ENCODE data around the gene MTTP.

The MTTP gene

GRCh38 chr4:99573735-99574368, 772 bp upstream of the MTTP start:
- no peak overlapping the region for H3K4me3 ChIP-seq (ENCODE audit: low read length)
- no peak for TF ChIP-seq ZNF274 (IDR thresholded peaks at IDR 0.05; ENCODE audit: low read depth, low read length)

GRCh38 chr4:99578714-99579113, 4.1 kb downstream of the MTTP start:
- no peak overlapping the region for H3K4me3 ChIP-seq (ENCODE audit: low read length)
- TF ChIP-seq ZNF274 (IDR thresholded peaks at IDR 0.05; ENCODE audit: low read depth, low read length): no peak

DNA sequence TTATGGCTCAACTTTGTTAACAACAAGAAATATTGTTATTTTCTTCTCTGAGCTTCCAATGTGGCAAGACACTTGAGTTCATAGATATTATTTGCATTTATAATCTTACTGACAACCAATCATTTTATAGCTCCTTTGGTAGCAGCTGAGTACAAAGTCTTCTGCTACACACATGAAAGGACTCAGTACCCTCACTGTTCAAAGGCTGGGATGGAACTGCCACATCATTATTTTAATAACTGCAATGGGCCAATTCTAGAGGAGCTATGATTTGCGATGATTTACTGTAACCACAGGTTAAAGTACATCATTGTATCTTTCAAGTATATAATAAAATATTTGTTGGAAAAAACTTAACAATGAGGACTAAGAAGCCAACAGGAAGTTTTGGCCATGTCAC, 10.9 kb downstream of the MTTP start:
- H3K4me3 ChIP-seq (ENCODE audit: low read length): no peak overlapping the region
- TF ChIP-seq ZNF274 (IDR thresholded peaks at IDR 0.05; ENCODE audit: low read depth, low read length): no peak

DNA sequence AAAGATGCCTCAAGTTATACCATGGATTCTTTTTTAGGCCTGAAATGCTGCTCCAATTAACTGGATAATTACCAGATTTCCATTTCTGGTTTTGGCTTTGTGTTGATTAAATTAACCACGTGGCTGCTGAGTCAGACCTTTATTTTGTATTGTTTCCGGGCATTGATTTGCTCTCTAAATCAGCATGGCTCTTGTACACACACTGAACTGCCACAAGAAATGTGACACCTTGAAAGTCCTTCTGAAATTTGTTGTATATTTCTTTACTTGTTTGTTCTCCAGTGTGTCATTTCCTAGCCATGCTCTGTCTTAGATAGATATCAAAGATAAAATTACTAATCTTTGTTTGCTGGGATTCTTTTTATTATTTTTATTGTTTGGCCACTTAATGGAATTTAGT, 11.7 kb downstream of the MTTP start:
- no peak overlapping the region for H3K4me3 ChIP-seq (ENCODE audit: low read length)
- no peak for TF ChIP-seq ZNF274 (IDR thresholded peaks at IDR 0.05; ENCODE audit: low read depth, low read length)

DNA sequence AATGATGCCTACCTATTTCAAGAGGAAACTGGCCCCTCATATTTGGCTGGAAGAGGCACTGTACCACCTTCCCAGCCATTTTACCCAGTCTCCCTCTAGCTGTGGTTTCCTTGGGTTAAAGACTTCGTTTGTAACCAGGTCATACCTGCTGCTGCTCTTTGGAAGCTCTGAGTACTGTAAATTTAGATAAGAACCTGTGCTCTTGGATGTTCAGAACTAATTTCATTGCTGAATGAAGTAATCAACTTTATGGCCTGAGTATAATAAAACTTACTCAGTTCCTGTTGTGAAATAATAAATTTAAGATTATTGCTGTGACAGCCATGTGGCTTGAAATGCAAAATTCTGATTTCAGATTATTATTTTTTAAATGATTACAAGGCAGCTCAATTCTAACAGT, 12.2 kb downstream of the MTTP start:
- no peak overlapping the region for H3K4me3 ChIP-seq (ENCODE audit: low read length)
- no peak for TF ChIP-seq ZNF274 (IDR thresholded peaks at IDR 0.05; ENCODE audit: low read depth, low read length)

DNA sequence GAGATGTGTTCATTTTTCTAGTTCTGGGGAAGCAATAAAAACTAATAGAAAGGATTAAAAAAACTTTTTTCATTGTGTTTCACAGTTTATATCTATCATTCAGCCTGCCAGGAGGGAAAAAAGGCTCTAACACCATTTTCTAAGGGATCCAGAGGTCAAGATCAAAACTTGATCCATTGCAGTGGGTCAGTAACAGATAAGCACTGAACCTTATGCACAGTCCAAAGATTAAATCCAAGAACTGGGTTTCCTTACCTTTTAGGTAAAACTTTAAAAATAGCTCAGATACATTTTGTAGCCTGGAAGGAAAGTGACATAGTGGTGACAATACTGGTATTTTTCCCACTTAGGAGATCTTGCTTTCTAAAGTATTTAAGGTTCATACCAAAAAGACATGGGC, 12.7 kb downstream of the MTTP start:
- no peak overlapping the region for H3K4me3 ChIP-seq (ENCODE audit: low read length)
- TF ChIP-seq ZNF274 (IDR thresholded peaks at IDR 0.05; ENCODE audit: low read depth, low read length): no peak

- TF ChIP-seq ZNF274 (IDR thresholded peaks at IDR 0.05; ENCODE audit: low read depth, low read length): no peak
Observed at GRCh38 chr4:99587803-99588202, 13.2 kb downstream of the MTTP start.

GRCh38 chr4:99591757-99592156, 17.1 kb downstream of the MTTP start:
- no peak for TF ChIP-seq ZNF274 (IDR thresholded peaks at IDR 0.05; ENCODE audit: low read depth, low read length)
- no peak overlapping the region for H3K4me3 ChIP-seq (ENCODE audit: low read length)

More at GRCh38 chr4:99587803-99588202, 13.2 kb downstream of the MTTP start:
- no peak overlapping the region for H3K4me3 ChIP-seq (ENCODE audit: low read length)

DNA sequence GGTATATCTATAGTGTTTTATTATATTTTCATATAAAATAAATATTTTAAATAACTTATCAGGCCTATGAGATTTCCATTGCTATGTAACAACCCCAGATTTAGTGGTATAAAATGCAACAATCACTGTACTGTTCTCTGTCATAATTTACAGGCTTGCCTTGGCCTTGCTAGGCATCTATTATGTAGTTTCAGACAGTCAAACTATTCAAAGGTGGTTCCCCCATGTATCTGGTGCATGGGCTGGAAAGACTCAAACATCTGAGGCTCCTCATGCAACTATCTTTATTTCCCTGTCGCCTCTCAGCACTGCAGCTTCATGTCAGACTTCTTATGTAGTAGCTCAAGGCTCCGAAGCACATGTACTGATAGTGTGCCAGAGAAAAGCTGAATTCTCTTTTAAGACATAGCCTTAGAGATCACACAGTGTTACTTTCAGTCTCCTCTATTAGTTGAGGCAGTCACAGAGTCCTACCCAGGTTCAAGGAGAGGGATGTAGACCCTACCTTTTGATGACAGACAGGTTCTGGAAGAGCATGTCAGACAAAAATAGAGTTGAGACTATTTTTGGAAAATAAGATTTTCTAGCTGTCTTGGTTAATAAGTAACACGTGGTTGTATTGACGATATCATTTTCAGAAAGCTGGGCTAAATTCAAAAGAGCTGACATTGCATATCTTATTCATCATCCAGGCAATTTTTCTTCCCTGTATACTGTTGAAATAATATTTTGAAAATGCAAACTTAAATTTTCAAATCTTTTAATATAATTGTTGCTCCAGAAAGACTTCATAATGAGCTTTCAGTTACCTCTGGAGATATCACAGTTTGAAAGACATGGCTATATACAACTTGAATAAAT, 19.4 kb downstream of the MTTP start:
- no peak for TF ChIP-seq ZNF274 (IDR thresholded peaks at IDR 0.05; ENCODE audit: low read depth, low read length)
- H3K4me3 ChIP-seq (ENCODE audit: low read length): no peak overlapping the region

GRCh38 chr4:99594818-99595217, 20.2 kb downstream of the MTTP start:
- no peak overlapping the region for H3K4me3 ChIP-seq (ENCODE audit: low read length)
- no peak for TF ChIP-seq ZNF274 (IDR thresholded peaks at IDR 0.05; ENCODE audit: low read depth, low read length)

DNA sequence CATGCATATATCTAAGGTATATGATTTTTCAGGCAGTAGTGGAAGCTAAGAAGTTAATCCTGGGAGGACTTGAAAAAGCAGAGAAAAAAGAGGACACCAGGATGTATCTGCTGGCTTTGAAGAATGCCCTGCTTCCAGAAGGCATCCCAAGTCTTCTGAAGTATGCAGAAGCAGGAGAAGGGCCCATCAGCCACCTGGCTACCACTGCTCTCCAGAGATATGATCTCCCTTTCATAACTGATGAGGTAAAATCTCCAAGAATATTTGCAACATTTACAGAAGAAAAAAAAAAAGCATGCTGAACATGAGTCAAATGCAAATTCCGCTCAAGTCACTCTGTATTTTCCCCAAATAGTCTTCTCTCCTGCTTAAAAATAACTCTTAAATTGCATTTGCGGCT, 32.1 kb downstream of the MTTP start:
- H3K4me3 ChIP-seq (ENCODE audit: low read length): no peak overlapping the region
- TF ChIP-seq ZNF274 (IDR thresholded peaks at IDR 0.05; ENCODE audit: low read depth, low read length): no peak

DNA sequence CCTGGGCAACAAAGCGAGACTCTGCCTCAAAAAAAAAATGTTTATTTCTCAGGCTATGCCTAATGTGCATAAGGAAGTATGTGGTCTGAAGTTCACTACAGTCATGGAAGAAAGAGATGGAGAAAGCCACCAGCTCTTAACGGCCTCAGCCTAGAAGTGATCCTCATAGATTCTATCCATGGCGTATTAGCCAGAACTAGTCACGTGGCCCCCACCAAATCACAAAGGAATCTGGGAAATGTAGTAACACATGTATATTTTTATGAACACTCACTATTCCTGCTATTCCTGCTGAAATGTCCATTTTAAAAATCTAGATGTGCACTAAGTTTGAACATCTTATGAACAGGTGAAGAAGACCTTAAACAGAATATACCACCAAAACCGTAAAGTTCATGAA, 33.8 kb downstream of the MTTP start:
- no peak overlapping the region for H3K4me3 ChIP-seq (ENCODE audit: low read length)
- no peak for TF ChIP-seq ZNF274 (IDR thresholded peaks at IDR 0.05; ENCODE audit: low read depth, low read length)

DNA sequence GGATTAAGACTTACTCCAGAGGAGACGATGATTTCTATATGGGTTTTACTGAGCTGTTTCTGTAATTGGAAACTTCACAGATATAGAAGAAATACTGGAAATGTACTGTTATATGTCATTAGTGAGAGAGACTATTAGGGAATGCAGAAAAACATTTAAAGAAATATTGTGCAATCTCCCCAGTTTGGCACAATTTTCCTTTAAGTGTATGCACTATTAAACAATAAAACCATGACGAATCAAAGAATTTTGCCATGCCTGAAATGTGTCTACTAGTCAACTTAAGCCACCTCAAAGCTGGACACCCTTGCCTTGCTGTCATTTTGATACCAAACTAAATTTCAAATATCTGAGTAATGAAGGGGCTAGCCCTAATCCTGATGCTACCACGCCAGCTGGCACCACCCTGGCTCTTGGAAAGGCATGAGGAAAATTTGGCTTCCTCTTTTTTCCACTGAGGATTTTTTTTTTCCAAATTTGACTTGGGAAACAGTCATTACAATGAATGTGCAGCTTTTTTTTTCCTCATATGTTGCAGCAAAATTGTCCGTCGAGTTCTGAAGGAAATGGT, 36.1 kb downstream of the MTTP start:
- TF ChIP-seq ZNF274 (IDR thresholded peaks at IDR 0.05; ENCODE audit: low read depth, low read length): no peak
- no peak overlapping the region for H3K4me3 ChIP-seq (ENCODE audit: low read length)

DNA sequence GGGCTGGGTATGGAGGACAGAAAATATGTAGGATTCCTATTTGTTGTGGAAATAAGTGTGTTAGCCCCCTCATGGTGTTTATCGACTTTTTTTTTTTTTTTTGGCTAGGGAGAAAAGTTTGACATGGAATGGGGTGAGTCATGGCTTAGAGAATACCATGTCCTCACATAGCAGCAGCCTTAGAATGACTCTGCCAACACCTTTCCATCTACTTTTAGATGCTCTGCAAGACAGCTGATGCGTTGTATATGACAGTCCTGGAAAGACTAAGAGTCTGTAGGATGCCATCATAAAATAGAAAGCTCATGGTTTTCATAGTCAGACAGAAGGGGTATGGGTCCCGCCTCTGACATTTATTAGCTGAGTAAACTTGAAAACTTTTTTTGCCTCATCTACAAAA, 37.7 kb downstream of the MTTP start:
- TF ChIP-seq ZNF274 (IDR thresholded peaks at IDR 0.05; ENCODE audit: low read depth, low read length): no peak
- no peak overlapping the region for H3K4me3 ChIP-seq (ENCODE audit: low read length)

DNA sequence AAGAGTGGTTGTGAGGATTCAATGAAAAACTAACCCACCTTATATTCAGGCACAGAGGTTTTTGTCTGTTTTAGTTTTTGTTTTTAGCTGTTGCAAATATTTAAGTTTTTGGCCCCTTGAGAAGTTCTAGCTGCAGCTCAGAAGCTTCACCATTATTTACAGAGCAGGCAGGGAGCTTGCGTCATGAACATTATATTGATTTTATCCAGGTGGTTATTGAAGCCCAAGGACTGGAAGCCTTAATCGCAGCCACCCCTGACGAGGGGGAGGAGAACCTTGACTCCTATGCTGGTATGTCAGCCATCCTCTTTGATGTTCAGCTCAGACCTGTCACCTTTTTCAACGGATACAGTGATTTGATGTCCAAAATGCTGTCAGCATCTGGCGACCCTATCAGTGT, 38.1 kb downstream of the MTTP start:
- no peak for TF ChIP-seq ZNF274 (IDR thresholded peaks at IDR 0.05; ENCODE audit: low read depth, low read length)

More for the DNA sequence above, 38.1 kb downstream of the MTTP start:
- H3K4me3 ChIP-seq (ENCODE audit: low read length): no peak overlapping the region
